Endodermal cell (in vitro differentiated cells): Measurements from ENCODE around the gene TCN2. TPM values are rescaled to one million over a fixed set of nuclear protein-coding genes. Genes with fewer than 3 reads are reported as not detected.

Source experiments
- DNase-seq: peaks from one replicate; pipeline ENCODE4 v3.0.0-alpha.2; 2017
- H3K27ac ChIP-seq: 2 replicates; pipeline ENCODE4 v1.5.1; 2013; ENCODE audit warnings: mild to moderate bottlenecking, low read depth, low read length, moderate library complexity
- H3K27me3 ChIP-seq: 2 replicates; pipeline ENCODE4 v1.6.1; 2013; ENCODE audit warnings: mild to moderate bottlenecking, low read length, moderate library complexity; ENCODE audit not compliant: insufficient read depth, control insufficient read depth, poor library complexity, severe bottlenecking
- H3K36me3 ChIP-seq: 2 replicates; pipeline ENCODE4 v1.7.0; 2013; ENCODE audit warnings: mild to moderate bottlenecking, low read length, moderate library complexity; ENCODE audit not compliant: control insufficient read depth, insufficient read depth
- H3K4me1 ChIP-seq: one replicate; pipeline ENCODE4 v1.7.0; 2013; ENCODE audit warnings: low read length; ENCODE audit not compliant: control insufficient read depth, insufficient read depth
- H3K4me3 ChIP-seq: 2 replicates; pipeline ENCODE4 v1.5.1; 2013; ENCODE audit warnings: mild to moderate bottlenecking, low read length, moderate library complexity
- H3K9ac ChIP-seq: 2 replicates; pipeline ENCODE4 v1.6.1; 2013; ENCODE audit warnings: mild to moderate bottlenecking, low read length, moderate library complexity; ENCODE audit not compliant: poor library complexity, severe bottlenecking; ENCODE audit errors: extremely low read depth
- H3K9me3 ChIP-seq: 2 replicates; pipeline ENCODE4 v1.6.1; 2013; ENCODE audit warnings: mild to moderate bottlenecking, low read length, moderate library complexity; ENCODE audit not compliant: control insufficient read depth
- H3K27ac Mint-ChIP-seq: 2 replicates; pipeline ENCODE4 v1.8.0; 2020; ENCODE audit warnings: mixed read lengths
- H3K27me3 Mint-ChIP-seq: 2 replicates; pipeline ENCODE4 v1.8.0; 2021; ENCODE audit warnings: mild to moderate bottlenecking, mixed read lengths; ENCODE audit not compliant: insufficient read depth
- H3K36me3 Mint-ChIP-seq: 2 replicates; pipeline ENCODE4 v1.8.0; 2020; ENCODE audit warnings: low read depth, mixed read lengths
- H3K4me1 Mint-ChIP-seq: 2 replicates; pipeline ENCODE4 v1.8.0; 2020; ENCODE audit warnings: mixed read lengths
- H3K4me3 Mint-ChIP-seq: 2 replicates; pipeline ENCODE4 v1.8.0; 2020; ENCODE audit warnings: mild to moderate bottlenecking, moderate library complexity, mixed read lengths
- H3K9me3 Mint-ChIP-seq: 2 replicates; pipeline ENCODE4 v1.8.0; 2020; ENCODE audit warnings: mild to moderate bottlenecking, mixed read lengths
- WGBS, 2 experiments: methylation state at CpG; one replicate each; pipeline versions ENCODE4 v1.1.5 to v1.1.7; 2013; ENCODE audit warnings: missing lambda C conversion rate in 2 of 2, mixed read lengths in 1 of 2; ENCODE audit not compliant: insufficient coverage in 1 of 2, insufficient read length in 1 of 2; 5-methylcytosine and 5-hydroxymethylcytosine counted together
- total RNA-seq, 2 donors: library from RNA; stranded (reverse); fragmentation: NEBNext Ultra II Directional in 1 of 2; extraction: Animal tissue kit (Norgen Biotek cat#: 25700) in 1 of 2; gene quantifications; 2 replicates in 1 of 2; 3 replicates in 1 of 2; pipeline ENCODE4 v1.2.1, GENCODE V29; 2021
- TF ChIP-seq, protein P1 (sequence below): fragments of 200-600 bp; sonication (generic); conservative IDR thresholded peaks from 2 replicates; pipeline ENCODE4 v1.5.0; 2021; ENCODE audit warnings: antibody characterized with exemption, mild to moderate bottlenecking

Gene TCN2
- total RNA-seq, 2 donors from 2014 or later = 71.8 to 73.6 TPM

DNA sequence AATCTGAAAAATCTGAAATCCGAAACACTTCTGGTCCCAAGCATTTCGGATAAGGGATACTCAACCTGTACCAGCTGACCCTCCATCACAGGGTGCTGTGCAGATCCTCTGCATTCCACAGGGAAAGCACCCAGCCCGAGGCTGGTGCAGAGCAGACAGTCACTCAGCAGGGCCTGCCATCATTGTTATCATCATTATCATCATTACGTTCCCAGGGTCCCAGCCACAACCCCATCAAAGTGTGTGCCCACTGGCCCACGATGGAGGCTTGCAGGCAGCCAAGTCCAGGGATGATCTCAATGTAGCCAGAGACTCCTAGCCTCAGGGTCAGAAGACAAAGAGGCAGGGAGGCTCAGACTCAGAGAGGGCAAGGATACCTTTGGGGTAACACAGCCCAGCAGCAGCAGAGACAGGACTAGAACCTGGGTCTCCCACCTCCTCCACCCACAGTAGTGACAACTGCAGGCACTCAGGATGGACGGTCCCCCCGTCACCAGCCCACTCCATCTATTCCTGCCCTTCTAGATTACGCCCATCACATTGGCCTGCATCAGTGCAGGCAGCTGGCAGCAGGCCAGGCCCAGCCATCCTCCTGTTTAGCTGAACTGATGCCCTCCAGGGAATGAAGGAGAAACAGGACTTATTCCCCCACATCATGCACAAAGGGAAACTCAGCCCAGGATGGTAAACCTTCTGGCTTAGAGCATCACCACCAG lies 42.8 kb upstream of the TCN2 start:
- Histone ChIP-seq H3K4me3 (no peak overlapping the region), H3K27me3 (no peaks in the 10 kb centered on the region), H3K9ac (no peak overlapping the region), H3K27ac (no peak overlapping the region), H3K4me1 (no peaks in the 10 kb centered on the region), H3K36me3 (no peaks in the 10 kb centered on the region), H3K9me3 (no peaks in the 10 kb centered on the region)
- Mint-ChIP-seq H3K9me3 (no peaks in the 10 kb centered on the region), H3K27me3 (no peaks in the 10 kb centered on the region), H3K27ac (no peak overlapping the region), H3K4me1 (peaks cover 22% of the 10 kb centered on the region), H3K4me3 (no peak overlapping the region), H3K36me3 (peaks cover 5% of the 10 kb centered on the region)
- WGBS, 2 experiments = 92 to 96% methylated on average over 4 to 8 of the region's 8 CpGs
- TF ChIP-seq, protein P1, sequence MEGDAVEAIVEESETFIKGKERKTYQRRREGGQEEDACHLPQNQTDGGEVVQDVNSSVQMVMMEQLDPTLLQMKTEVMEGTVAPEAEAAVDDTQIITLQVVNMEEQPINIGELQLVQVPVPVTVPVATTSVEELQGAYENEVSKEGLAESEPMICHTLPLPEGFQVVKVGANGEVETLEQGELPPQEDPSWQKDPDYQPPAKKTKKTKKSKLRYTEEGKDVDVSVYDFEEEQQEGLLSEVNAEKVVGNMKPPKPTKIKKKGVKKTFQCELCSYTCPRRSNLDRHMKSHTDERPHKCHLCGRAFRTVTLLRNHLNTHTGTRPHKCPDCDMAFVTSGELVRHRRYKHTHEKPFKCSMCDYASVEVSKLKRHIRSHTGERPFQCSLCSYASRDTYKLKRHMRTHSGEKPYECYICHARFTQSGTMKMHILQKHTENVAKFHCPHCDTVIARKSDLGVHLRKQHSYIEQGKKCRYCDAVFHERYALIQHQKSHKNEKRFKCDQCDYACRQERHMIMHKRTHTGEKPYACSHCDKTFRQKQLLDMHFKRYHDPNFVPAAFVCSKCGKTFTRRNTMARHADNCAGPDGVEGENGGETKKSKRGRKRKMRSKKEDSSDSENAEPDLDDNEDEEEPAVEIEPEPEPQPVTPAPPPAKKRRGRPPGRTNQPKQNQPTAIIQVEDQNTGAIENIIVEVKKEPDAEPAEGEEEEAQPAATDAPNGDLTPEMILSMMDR = no peak
- DNase-seq = no peak

GRCh38 chr22:30564761-30565119 lies 42.2 kb upstream of the TCN2 start:
- H3K4me3 Mint-ChIP-seq = no peak overlapping the region
- peaks cover 19% of the 10 kb centered on the region for H3K4me1 Mint-ChIP-seq
- TF ChIP-seq, protein P1 = no peak
- H3K36me3 Mint-ChIP-seq = peaks cover 5% of the 10 kb centered on the region
- Histone ChIP-seq H3K36me3 (no peaks in the 10 kb centered on the region), H3K9me3 (no peaks in the 10 kb centered on the region), H3K4me1 (no peaks in the 10 kb centered on the region), H3K27me3 (no peaks in the 10 kb centered on the region), H3K27ac (no peak overlapping the region), H3K9ac (no peak overlapping the region), H3K4me3 (no peak overlapping the region)
- H3K27me3 Mint-ChIP-seq = no peaks in the 10 kb centered on the region
- peak; percentile 65 for DNase-seq
- no peaks in the 10 kb centered on the region for H3K9me3 Mint-ChIP-seq
- 52 to 60% methylated on average over 2 to 3 of the region's 3 CpGs for WGBS, 2 experiments
- no peak overlapping the region for H3K27ac Mint-ChIP-seq

DNA sequence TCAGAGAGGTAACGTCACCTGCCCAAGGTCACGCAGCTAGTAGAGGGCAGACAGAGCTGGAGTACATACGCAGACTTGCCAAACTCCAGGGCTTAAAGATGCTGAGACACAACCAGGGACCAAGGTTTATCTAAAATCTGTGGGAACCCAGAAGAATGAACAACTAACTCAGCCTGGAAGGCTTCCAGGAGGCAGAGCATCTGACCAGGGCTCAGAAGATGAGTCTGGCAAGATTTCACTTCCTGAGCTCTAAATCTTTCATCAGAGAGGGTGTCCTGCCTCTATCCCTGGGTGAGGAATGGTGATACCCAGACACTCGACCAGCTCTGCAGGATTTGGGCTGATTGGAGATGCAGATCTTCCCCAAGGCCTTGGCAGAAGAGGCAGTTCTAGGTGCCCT lies 41.6 kb upstream of the TCN2 start:
- no peaks in the 10 kb centered on the region for H3K9me3 ChIP-seq
- 85 to 86% methylated on average over 4 of the region's 4 CpGs for WGBS, 2 experiments
- no peaks in the 10 kb centered on the region for H3K9me3 Mint-ChIP-seq
- H3K27ac Mint-ChIP-seq = no peak overlapping the region
- no peak overlapping the region for H3K27ac ChIP-seq
- H3K4me1 ChIP-seq = no peaks in the 10 kb centered on the region
- TF ChIP-seq, protein P1 = no peak
- no peak overlapping the region for H3K4me3 ChIP-seq
- H3K27me3 Mint-ChIP-seq = no peaks in the 10 kb centered on the region
- H3K27me3 ChIP-seq = no peaks in the 10 kb centered on the region
- no peaks in the 10 kb centered on the region for H3K36me3 ChIP-seq
- no peak overlapping the region for H3K4me3 Mint-ChIP-seq
- peaks cover 5% of the 10 kb centered on the region for H3K36me3 Mint-ChIP-seq
- no peak for DNase-seq
- no peak overlapping the region for H3K9ac ChIP-seq
- H3K4me1 Mint-ChIP-seq = peaks cover 14% of the 10 kb centered on the region
